ENCODE data around the gene ZNF362. TPM values are rescaled to one million over a fixed set of nuclear protein-coding genes. Genes with fewer than 3 reads are reported as not detected.

The ZNF362 gene
- total and polyA plus RNA-seq, 10 of the 15 experiments (the other 5 are each of a cell fraction or from before 2014, with no cell fraction given), result 0.74 to 22.8 (median 7.4) TPM

DNA sequence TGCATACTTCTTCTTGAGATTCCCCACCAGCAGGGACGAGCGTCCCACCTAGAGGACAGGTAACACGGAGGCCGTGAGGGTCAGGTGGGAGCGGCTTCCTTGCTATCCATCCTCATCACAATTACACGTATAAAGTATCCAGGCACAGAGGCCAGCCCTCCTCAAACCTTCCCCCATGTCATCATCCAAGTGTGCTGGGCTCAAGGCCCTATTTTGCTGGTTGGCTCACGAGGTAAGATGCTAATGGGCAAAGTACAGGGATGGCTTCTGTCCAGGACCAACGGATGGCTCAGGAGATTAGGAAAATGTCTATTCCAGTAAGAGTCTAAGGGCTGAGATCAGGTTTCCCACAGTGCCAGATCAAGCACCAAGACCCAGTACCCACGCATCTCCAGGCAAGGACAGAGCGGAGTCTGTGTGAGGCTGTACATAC, 76.1 kb downstream of the ZNF362 start (continued):
- TF ChIP-seq POU2F2 (IDR thresholded peaks at IDR 0.05; ENCODE audit: borderline replicate concordance, low read depth, low read length), result no peak
- TF ChIP-seq, protein P1, sequence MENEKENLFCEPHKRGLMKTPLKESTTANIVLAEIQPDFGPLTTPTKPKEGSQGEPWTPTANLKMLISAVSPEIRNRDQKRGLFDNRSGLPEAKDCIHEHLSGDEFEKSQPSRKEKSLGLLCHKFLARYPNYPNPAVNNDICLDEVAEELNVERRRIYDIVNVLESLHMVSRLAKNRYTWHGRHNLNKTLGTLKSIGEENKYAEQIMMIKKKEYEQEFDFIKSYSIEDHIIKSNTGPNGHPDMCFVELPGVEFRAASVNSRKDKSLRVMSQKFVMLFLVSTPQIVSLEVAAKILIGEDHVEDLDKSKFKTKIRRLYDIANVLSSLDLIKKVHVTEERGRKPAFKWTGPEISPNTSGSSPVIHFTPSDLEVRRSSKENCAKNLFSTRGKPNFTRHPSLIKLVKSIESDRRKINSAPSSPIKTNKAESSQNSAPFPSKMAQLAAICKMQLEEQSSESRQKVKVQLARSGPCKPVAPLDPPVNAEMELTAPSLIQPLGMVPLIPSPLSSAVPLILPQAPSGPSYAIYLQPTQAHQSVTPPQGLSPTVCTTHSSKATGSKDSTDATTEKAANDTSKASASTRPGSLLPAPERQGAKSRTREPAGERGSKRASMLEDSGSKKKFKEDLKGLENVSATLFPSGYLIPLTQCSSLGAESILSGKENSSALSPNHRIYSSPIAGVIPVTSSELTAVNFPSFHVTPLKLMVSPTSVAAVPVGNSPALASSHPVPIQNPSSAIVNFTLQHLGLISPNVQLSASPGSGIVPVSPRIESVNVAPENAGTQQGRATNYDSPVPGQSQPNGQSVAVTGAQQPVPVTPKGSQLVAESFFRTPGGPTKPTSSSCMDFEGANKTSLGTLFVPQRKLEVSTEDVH (IDR thresholded peaks at IDR 0.05; ENCODE audit: low read depth, partially characterized antibody), result no peak
- no peak for TF ChIP-seq HDAC2 (IDR thresholded peaks at IDR 0.05)
- no peak for TF ChIP-seq SREBF2 (IDR thresholded peaks at IDR 0.05; ENCODE audit: low read length)
- no peak for TF ChIP-seq NR2C1 (IDR thresholded peaks at IDR 0.05)
- TF ChIP-seq, protein P2, sequence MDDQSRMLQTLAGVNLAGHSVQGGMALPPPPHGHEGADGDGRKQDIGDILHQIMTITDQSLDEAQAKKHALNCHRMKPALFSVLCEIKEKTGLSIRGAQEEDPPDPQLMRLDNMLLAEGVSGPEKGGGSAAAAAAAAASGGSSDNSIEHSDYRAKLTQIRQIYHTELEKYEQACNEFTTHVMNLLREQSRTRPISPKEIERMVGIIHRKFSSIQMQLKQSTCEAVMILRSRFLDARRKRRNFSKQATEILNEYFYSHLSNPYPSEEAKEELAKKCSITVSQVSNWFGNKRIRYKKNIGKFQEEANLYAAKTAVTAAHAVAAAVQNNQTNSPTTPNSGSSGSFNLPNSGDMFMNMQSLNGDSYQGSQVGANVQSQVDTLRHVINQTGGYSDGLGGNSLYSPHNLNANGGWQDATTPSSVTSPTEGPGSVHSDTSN (IDR thresholded peaks at IDR 0.05; ENCODE audit: insufficient replicate concordance, low read depth, low read length), result no peak
- TF ChIP-seq CEBPB (IDR thresholded peaks at IDR 0.05; ENCODE audit: borderline replicate concordance in 1 of 2, low read depth in 2 of 2, low read length in 2 of 2), result no peak
- TF ChIP-seq NR2F1 (conservative IDR thresholded peaks at IDR 0.05), result no peak

DNA sequence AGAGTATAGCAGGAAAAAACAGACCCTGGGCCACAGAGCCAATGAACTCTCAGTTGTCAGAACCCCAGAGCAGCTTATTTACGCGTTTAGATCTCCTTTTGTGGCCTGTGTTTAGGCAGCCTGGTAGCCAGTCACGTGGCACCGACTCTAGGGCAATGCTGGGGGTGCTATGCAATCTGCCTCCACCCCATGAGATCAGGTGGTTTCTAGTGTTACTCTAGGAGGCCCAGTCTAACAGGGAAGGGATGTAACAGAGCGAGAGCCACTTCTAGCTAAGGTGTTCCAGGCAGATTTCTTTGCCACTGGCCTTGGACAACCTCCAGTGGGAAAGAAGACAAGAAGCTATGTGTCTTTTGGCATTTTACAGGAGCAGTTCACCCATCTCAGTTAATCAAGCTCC, 76.6 kb downstream of the ZNF362 start:
- ChIA-PET CTCF (interaction anchor here (0.6 kb wide), 1 partner anchor 136 kb away, joined by 3 read pairs; no protein-coding TSS in a partner anchor), POLR2A (no interaction called here), SMC1A (ENCODE audit: uncharacterized antibody, unreplicated experiment) (no interaction called here), RAD21 (ENCODE audit: unreplicated experiment) (no interaction called here)
- Histone ChIP-seq H3K9ac (ENCODE audit: control insufficient read depth, insufficient read depth, low read length) (no peak overlapping the region), H3K4me2 (ENCODE audit: control insufficient read depth, insufficient read depth) (no peak overlapping the region), H3K9me3 (replicated peaks; ENCODE audit: control insufficient read depth, insufficient read depth, low read length) (no peaks in the 10 kb centered on the region), H3K27ac (ENCODE audit: control insufficient read depth, insufficient read depth) (no peak overlapping the region), H2AFZ (ENCODE audit: control insufficient read depth, low read depth, low read length) (no peak overlapping the region), H3K36me3 (ENCODE audit: control insufficient read depth in 2 of 2, insufficient read depth in 2 of 2, low read length in 1 of 2) (peaks cover 15 to 21% of the 10 kb centered on the region in 2 experiments), H3K4me3 (no peak overlapping the region), H3K79me2 (ENCODE audit: control insufficient read depth, insufficient read depth, low read length) (peaks cover 11% of the 10 kb centered on the region), H4K20me1 (ENCODE audit: control insufficient read depth, insufficient read depth) (no peaks in the 10 kb centered on the region), H3K27me3 (replicated peaks in 1 of 2; ENCODE audit: control insufficient read depth in 2 of 2, insufficient read depth in 2 of 2, low read length in 1 of 2) (no peaks in the 10 kb centered on the region), H3K4me1 (ENCODE audit: control insufficient read depth, insufficient read depth, low read length) (no peaks in the 10 kb centered on the region)
- FAIRE-seq, result no peak
- in situ Hi-C loops (cut with MboI), result no loop called here
- 96% methylated on average over 5 of the region's 5 CpGs for WGBS (ENCODE audit: insufficient coverage, insufficient replicate concordance, low lambda C conversion rate, missing lambda C conversion rate)
- DNase-seq (ENCODE audit: low read depth, low spot score), result no peak
- BruUV-seq (replicated peaks), result no TSS peak
- no peak for ATAC-seq
- intact Hi-C loops (cut with micrococcal nuclease; ENCODE audit: unreplicated experiment), result no loop called here
- no peak for TF ChIP-seq EP300 (IDR thresholded peaks at IDR 0.05; ENCODE audit: borderline replicate concordance in 1 of 2, control insufficient read depth in 1 of 2, low read depth in 2 of 2, low read length in 2 of 2)
- TF ChIP-seq, protein P3, sequence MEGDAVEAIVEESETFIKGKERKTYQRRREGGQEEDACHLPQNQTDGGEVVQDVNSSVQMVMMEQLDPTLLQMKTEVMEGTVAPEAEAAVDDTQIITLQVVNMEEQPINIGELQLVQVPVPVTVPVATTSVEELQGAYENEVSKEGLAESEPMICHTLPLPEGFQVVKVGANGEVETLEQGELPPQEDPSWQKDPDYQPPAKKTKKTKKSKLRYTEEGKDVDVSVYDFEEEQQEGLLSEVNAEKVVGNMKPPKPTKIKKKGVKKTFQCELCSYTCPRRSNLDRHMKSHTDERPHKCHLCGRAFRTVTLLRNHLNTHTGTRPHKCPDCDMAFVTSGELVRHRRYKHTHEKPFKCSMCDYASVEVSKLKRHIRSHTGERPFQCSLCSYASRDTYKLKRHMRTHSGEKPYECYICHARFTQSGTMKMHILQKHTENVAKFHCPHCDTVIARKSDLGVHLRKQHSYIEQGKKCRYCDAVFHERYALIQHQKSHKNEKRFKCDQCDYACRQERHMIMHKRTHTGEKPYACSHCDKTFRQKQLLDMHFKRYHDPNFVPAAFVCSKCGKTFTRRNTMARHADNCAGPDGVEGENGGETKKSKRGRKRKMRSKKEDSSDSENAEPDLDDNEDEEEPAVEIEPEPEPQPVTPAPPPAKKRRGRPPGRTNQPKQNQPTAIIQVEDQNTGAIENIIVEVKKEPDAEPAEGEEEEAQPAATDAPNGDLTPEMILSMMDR (IDR thresholded peaks at IDR 0.05 in 2 of 3, conservative IDR thresholded peaks at IDR 0.05 in 1 of 3; ENCODE audit: control insufficient read depth in 2 of 3, extremely low read depth in 1 of 3, insufficient read depth in 1 of 3, low read depth in 3 of 3, low read length in 3 of 3), result no peak
- TF ChIP-seq GATAD2B (conservative IDR thresholded peaks at IDR 0.05; ENCODE audit: low read depth), result no peak
- no peak for TF ChIP-seq KAT2A (conservative IDR thresholded peaks at IDR 0.05; ENCODE audit: control insufficient read depth, low read depth, low read length)
- TF ChIP-seq, protein P4, sequence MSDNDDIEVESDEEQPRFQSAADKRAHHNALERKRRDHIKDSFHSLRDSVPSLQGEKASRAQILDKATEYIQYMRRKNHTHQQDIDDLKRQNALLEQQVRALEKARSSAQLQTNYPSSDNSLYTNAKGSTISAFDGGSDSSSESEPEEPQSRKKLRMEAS (IDR thresholded peaks at IDR 0.05; ENCODE audit: low read depth, low read length), result no peak
- TF ChIP-seq NFIC (IDR thresholded peaks at IDR 0.05; ENCODE audit: low read depth, low read length), result no peak

Data from GM12878 (cell line).